NCI-H1436 (cell line): Measurements from ENCODE around the gene MELK.

Experiments used
- DNase-seq: peaks from one replicate; lab custom pipeline; 2025; lab: John Stamatoyannopoulos, UW

MELK gene

DNA sequence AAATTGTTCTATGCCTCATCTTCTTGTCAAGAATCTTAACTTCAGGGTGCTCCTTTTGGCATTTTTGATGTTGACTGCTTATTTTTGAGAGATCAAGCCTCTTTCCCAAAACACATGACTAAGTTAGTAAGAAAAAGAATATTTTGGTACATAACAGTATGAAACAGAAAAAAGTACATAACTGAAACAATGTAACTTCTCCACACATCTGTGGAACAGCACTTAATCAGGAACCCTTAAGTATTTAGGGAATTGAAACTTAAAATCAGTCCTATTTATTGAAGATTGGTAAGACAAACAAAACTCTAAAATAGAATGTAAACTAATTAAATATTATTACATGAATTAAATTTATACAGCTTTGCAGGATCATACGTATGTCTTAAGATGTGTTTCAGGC lies 103.4 kb downstream of the MELK start:
- DNase-seq: no peak

DNA sequence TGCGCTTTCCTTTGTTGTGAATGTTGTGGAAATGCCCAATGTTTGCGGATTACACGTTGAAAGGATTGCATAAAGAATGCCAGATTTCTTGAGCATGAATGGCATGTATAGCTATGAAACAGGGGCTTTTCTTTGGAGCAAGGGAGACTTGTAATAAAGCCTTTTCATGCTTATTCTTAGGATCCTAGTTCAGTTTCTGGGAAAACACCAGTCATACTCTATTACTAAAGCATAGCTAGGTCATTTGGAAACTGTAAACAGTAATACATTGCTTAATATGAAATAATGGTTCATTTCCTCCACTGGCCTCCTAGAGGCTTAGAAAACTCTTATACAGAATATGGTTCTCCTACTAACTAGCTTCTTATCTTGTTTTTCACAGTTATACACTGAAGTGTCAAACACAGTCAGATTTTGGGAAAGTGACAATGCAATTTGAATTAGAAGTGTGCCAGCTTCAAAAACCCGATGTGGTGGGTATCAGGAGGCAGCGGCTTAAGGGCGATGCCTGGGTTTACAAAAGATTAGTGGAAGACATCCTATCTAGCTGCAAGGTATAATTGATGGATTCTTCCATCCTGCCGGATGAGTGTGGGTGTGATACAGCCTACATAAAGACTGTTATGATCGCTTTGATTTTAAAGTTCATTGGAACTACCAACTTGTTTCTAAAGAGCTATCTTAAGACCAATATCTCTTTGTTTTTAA lies 104.2 kb downstream of the MELK start:
- no peak for DNase-seq

DNA sequence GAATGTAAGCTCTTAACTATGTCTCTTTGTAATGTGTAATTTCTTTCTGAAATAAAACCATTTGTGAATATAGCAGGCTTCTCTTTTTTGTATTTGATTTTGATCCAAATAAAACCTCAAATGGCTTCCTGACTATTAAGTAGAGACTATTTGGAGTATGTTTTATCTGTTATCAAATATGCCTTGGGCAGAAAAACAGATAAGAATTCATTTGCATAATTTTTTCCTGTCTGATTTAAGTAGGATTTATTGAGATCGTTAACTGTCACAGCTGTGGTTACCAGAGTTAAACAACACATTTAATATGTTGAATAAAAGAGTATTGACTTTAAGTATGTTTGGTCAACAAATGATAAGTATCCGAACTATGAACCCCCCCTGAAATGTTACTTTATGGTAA lies 104.9 kb downstream of the MELK start:
- DNase-seq: no peak

DNA sequence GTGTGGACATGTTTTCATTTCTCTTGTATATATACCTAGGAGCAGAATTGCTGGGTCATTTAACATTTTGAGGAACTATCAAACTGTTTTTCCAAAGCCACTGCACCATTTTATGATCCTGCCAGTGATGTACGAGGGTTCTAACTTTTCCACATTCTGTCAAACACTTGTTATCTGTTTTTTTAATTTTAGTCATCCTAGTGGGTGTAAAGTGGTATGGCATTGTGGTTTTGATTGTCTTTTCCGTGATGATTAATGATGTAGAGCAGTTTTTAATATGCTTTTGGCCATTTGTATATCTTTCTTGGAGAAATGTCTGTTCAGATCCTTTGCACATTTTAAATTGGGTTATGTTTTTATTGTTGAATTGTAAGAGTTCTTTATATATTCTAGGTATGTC lies 107.0 kb downstream of the MELK start:
- no peak for DNase-seq

DNA sequence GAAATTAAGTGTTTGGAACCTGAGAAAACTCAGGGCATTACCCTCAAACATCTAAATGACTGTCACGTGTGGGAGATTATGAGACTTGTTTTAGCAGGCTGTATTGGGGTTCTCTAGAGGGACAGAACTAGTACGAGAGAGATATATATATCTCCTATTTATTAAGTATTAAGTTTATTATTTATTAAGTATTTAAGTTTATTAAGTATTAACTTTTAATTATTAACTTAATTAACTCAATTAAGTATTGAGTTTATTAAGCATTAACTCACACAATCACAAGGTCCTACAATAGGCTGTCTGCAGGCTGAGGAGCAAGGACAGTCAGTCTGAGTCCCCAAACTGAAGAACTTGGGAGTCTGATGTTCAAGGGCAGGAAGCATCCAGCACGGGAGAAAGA lies 113.8 kb downstream of the MELK start:
- DNase-seq: no peak

DNA sequence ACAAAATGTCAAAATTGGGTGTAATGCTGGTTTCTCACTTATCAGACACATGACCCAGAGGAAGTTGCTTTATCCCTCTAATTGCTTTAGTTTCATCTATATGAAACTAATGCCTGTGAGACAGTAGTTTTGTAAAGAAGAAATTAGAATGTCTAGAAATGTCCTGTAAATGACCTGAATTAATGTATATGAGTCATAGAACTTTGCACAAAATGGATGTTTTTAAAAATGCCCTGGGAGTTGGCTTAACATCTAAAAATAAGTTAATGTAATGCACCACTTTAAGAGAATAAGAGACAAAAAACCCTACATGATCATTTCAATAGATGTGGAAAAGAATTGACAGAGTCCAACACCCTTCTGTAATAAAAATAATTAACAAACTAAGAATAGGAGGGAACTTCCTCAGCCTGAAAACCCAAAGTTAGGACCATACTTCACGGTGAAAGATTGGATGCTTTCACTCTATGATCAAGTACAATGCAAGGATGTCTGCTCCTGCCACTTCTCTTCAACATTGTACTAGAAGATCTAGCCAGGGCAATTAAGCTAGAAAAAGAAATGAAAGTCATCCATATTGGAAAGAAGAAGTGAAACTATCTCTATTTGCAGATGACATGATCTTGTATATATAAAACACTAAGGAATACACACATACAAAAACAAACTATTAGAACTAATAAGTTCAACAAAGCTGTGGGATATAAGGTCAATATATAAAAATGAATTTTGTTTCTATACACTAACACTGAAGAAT lies 117.9 kb downstream of the MELK start:
- no peak for DNase-seq

DNA sequence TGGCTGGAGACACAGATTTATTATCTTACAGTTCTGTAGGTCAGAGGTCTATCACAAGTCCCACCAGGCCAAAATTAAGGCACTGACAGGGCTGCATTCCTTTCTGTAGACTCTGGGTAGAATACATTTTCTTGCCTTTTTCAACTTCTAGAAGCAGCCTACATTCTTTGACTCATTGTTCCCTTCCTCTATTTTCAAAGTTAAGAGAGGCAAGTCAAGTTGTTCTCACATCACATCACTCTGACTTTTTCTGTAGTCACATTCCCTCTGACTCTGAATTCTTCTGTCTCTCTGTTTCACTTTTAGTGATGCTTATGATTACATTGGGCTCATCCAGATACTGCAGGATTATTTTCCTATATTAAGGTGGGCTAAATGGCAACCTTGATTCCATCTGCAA lies 119.0 kb downstream of the MELK start:
- no peak for DNase-seq

DNA sequence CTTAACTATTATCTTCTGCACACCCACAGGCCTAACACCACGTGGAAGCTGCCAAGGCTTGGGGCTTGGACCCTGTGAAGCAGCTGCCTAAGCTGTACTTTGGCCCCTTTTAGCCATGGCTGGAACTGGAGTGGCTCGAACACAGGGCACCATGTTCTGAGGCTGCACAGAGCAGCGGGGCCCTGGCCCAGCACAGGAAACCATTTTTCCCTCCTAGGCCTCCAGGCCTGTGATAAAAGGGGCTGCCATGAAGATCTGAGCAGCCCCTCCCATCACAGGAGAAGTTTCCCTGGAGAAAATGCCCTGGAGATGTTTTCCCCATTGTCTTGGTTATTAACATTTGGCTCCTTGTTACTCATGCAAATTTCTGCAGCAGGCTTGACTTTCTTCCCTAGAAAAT lies 126.3 kb downstream of the MELK start:
- no peak for DNase-seq

DNA sequence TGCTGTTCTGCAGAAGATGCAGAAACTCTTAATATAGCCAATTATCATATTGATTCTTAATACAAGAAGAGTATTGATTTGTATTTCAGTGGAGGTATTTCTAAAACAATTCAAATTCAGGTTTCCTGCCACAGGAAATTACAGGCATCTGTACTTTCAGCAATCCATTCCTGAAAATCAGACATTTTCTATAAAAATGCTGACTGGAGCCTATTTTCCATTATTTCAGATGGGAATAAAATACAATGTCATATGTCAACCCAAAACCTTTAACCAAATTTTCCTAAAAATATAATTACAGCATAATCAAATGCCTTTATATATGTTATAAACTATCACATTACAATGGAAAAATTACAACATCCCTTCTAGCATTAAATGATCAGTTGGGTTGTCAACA lies 131.5 kb downstream of the MELK start:
- DNase-seq: no peak

DNA sequence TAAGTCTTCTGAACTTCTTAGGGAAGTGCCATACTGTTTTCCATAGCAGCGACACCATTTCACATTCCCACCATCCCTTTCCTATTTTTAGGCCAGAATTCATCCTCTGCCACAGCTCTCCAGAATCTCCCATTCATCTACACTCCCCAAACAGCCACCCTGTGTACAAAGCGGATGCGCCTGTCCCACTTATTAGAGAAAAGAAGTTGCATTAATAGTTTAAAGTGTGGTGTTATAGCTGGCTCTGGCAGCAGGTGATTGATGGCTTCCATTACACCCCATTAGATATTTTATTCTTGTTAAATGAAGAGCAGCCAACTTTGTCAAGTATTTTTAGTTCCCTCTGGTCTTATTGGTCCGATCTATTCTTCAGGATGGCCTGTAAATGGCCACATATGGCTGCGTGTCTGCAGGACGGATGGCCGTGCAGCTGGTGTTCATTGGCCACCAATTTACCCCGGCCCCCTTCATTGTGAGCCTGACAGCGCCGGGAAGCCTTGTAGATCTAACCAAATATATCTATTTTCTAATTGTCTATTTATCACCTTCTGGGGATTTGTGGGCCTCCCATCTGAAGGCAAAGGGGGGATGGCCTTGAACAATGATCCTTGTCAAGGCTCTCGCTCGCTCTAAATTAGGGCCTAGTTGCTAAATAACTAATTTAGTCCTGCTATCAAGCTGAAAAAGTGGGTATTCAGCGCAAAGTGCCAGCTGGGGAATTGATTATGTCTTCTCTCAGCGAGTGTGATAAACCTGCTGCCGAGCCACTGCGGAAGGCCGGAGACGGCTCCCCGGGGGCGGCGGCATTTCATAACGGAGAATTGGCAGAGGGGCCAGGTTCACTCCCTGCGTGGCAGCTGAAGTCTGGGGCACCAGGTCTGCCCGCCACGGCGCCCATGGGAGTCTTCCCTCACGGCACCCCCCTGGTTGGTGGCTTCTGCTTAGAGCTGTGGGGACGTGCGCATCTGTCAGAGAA lies 141.1 kb downstream of the MELK start:
- DNase-seq: no peak

DNA sequence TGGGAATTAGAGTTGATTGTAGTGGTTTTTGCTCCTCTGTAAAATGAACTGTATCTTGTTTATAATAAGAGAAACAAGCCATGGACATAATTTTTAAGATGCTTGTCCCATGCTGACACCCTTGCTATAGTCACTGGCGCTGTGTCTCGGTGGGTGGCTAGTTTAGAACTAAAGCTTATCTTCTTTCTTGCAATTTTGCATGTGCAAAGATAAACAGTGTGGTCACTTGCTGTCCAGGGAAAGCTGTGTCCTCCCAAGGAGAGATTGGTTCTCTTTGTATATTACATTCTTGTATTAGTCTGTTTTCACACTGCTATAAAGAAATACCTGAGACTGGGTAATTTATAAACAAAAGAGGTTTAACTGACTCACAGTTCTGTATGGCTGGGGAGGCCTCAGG lies 143.8 kb downstream of the MELK start:
- DNase-seq: no peak

DNA sequence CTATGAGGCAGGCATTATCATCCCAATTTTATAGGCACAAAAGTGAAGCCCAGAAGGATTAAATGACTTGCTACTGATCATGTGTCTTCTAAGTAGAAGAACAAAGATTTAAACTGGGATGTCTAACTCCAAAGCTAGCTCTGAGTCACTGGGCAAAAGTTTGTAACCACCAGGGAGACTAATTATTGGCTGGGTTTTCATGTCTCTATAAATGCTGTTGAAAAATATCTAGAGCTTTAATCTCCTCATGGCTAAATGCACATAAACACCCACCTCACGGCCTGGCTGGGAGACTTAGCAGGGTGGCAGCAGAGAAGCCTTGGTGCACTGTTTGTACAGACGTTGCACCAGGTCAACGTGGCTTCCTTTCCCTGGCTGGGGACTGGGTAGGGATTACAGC lies 144.6 kb downstream of the MELK start:
- DNase-seq: no peak

DNA sequence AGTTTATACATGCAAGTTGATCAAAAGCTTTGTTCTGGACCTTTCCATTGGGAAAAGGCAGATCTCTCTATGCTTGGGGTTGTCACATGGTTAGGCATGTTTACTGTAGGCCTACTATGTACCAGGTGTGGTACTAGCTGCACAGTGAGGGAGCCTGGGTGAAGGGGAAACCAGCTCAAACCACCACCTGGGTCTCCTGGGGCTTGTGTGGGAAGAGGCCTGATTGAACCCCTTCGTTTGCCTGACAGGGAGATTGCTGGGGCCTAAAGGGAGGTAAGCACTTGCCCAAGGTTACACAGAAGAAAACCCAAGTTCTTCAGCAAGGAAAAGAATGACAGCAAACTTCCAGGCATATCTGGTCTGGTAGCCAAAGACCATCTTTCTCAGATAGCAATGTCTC lies 145.9 kb downstream of the MELK start:
- DNase-seq: no peak

DNA sequence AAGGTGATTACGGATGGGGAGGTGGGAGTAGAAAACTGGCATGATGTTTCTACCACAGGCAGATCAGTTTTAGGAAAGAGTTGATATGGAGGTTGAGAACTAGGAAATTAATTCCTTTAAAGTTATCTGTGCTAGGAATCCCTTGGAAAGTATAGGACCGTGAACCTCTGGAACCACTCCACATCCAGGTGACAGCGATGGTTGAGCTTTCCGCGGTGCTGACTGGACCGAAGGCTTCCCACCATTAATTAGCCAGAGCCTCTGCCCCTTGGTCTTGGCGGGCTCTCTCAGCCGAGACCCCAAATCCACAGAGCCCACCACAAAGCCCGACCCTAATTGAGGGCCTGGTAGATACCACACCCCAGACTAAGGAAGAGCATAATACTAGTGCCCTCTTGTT lies 147.3 kb downstream of the MELK start:
- DNase-seq: no peak

DNA sequence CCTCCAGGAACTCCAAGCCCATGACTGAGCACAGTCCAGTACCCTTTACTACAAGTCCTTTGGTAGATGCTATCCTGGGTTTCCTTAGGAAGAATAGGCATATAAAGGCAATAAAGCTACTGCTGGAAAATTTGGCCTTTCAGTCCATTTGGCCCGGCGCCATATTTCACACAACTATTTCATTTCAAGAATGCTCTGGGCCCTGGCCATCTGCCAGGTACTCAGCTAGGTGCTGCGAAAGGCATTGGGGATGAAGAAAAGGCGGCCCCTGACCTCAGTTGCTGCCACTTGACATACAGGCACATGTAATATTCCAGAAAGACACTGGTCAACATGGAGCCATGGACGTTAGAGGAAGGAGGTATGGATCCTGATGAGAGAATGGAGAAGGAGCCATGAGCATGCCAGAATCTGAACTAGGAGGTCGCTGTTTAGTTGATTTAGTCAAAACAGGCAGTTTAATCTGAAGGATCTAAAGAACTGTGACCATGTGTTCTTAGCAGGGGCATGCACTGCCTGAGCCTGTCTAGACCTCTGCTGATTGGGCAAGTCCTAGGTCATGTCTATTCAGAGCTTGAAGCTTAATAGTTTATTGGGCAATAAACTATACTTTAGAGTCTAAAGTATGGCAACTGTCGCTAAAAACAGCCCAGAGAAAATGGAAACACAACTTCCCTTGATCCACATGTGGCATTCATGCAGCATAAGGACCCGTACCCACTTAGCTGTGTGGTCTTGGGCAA lies 149.3 kb downstream of the MELK start:
- DNase-seq: peak; percentile 17

DNA sequence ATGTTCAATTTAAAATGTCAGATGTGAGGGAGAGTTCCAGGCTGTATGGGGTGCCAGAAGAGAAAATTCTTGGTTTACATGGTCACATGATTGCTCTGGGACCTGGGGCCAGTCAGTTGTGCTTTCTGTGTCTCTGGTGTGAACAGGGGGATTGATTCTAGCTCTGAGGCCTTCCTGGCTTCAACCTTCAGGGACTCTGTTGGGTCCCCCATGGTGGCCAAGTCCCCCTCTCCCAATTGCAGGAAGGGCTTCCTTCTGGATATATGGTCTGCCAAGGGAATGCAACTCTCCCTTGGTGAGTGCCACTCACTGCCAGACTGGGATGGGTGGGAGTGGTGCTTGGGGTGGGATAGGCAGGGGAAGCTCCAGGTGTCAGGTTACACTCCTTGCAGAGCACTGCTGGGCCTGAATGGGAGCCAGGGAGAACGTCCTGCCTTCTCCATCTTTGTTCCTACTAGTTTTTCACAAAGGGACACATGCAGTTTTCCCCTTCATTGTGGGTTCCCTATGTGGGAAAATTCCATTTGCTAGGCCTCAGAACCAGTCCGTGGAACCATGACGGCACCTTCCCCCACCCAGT lies 153.2 kb downstream of the MELK start:
- DNase-seq: no peak
